Measurements from ENCODE around the gene ADAM10. TPM values are rescaled to one million over a fixed set of nuclear protein-coding genes. Genes with fewer than 3 reads are reported as not detected.

ADAM10 gene
- polyA plus RNA-seq, 3 donors, result 66.0 to 269 (median 149) TPM

DNA sequence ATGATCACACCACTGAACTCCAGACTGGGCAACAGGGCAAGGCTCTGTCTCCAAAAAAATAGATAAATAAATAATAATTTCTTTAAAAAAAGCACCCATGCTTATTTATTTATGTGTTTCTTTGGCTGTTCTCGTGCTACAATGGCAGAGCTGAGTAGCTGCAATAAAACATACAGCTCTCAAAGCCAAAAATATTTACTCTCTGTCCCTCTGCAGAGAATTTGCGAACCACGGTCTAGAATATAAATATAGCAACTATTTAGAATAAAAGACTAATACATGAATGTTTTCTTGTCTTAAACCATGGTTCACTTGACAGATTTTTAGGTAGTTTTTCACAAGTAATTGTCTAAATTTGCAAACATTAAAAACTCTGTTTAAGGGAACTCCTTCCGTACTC, 72.7 kb downstream of the ADAM10 start:
- peaks cover 24% of the 10 kb centered on the region for H3K79me2 ChIP-seq (ENCODE audit: insufficient read depth, low read length)

DNA sequence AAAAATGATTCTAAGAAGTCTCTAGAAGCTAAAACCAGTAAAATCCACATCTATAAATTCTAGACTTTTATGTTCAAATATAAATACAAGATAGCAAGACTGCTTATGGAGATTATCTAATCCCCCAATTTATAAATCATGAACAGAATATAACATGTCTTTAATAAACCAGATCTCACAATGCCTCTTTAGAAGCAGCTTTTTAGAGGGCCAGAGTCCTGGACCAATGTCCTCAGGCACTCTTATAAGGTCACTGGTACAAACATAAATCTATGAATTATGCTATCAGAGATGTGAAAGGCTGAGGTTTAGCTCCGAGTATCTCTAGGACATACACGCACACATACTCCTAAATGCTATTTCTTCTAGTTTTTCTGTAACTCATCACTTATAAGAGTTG, 78.3 kb downstream of the ADAM10 start:
- peaks cover 24 to 39% of the 10 kb centered on the region in 2 donors for H3K36me3 Mint-ChIP-seq
- H3K27me3 ChIP-seq (ENCODE audit: control insufficient read depth in 2 of 2, insufficient read depth in 2 of 2, low read length in 2 of 2), result no peaks in the 10 kb centered on the region
- peaks cover 14 to 54% of the 10 kb centered on the region in 2 donors for H3K36me3 ChIP-seq (replicated peaks in 1 of 2; ENCODE audit: control insufficient read depth in 1 of 2, insufficient read depth in 2 of 2, low read length in 2 of 2)
- H3K27ac Mint-ChIP-seq, result no peak overlapping the region
- peaks cover 6% of the 10 kb centered on the region for H3K4me1 Mint-ChIP-seq
- H3K9me3 Mint-ChIP-seq, result no peaks in the 10 kb centered on the region
- H3K4me3 ChIP-seq (replicated peaks in 1 of 3; ENCODE audit: low read depth in 2 of 3, low read length in 3 of 3), result no peak overlapping the region
- no peaks in the 10 kb centered on the region for H3K27me3 Mint-ChIP-seq (ENCODE audit: low read depth in 3 of 3)
- H3K79me2 ChIP-seq (ENCODE audit: insufficient read depth, low read length), result peaks cover 3% of the 10 kb centered on the region
- H3K9ac ChIP-seq (ENCODE audit: insufficient read depth, low read length, poor library complexity, severe bottlenecking), result no peak overlapping the region
- H3K27ac ChIP-seq (ENCODE audit: low read depth in 1 of 2, low read length in 2 of 2), result no peak overlapping the region
- DNase-seq, result no peak
- H3K4me3 Mint-ChIP-seq, result no peak overlapping the region
- no peak overlapping the region for H3K4me2 ChIP-seq (replicated peaks; ENCODE audit: extremely low read depth, low read length, poor library complexity, severe bottlenecking)
- H3K9me3 ChIP-seq (replicated peaks in 1 of 2; ENCODE audit: control insufficient read depth in 1 of 2, insufficient read depth in 1 of 2, low read length in 2 of 2), result no peaks in the 10 kb centered on the region
- peaks cover 53% of the 10 kb centered on the region for H4K20me1 ChIP-seq (ENCODE audit: insufficient read depth, low read length)
- TF ChIP-seq, protein P1, sequence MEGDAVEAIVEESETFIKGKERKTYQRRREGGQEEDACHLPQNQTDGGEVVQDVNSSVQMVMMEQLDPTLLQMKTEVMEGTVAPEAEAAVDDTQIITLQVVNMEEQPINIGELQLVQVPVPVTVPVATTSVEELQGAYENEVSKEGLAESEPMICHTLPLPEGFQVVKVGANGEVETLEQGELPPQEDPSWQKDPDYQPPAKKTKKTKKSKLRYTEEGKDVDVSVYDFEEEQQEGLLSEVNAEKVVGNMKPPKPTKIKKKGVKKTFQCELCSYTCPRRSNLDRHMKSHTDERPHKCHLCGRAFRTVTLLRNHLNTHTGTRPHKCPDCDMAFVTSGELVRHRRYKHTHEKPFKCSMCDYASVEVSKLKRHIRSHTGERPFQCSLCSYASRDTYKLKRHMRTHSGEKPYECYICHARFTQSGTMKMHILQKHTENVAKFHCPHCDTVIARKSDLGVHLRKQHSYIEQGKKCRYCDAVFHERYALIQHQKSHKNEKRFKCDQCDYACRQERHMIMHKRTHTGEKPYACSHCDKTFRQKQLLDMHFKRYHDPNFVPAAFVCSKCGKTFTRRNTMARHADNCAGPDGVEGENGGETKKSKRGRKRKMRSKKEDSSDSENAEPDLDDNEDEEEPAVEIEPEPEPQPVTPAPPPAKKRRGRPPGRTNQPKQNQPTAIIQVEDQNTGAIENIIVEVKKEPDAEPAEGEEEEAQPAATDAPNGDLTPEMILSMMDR (IDR thresholded peaks at IDR 0.05), result no peak
- H3K4me1 ChIP-seq (ENCODE audit: control insufficient read depth in 1 of 2, insufficient read depth in 2 of 2, low read length in 2 of 2), result no peaks in the 10 kb centered on the region
- H2AFZ ChIP-seq (ENCODE audit: insufficient read depth, low read depth, low read length, poor library complexity, severe bottlenecking), result no peak overlapping the region
- intact Hi-C loops (cut with micrococcal nuclease), result no loop called here
- no CpG with 5 or more reads among the region's 2 CpGs for WGBS (ENCODE audit: insufficient coverage)

More for the DNA sequence above, 72.7 kb downstream of the ADAM10 start:
- intact Hi-C loops (cut with micrococcal nuclease), result no loop called here
- Histone ChIP-seq H3K36me3 (replicated peaks in 1 of 2; ENCODE audit: control insufficient read depth in 1 of 2, insufficient read depth in 2 of 2, low read length in 2 of 2) (peaks cover 30 to 77% of the 10 kb centered on the region in 2 donors), H3K27ac (ENCODE audit: low read depth in 1 of 2, low read length in 2 of 2) (no peak overlapping the region), H3K4me3 (replicated peaks in 1 of 3; ENCODE audit: low read depth in 2 of 3, low read length in 3 of 3) (no peak overlapping the region), H3K4me2 (replicated peaks; ENCODE audit: extremely low read depth, low read length, poor library complexity, severe bottlenecking) (no peak overlapping the region), H3K9ac (ENCODE audit: insufficient read depth, low read length, poor library complexity, severe bottlenecking) (no peak overlapping the region), H4K20me1 (ENCODE audit: insufficient read depth, low read length) (peaks cover 58% of the 10 kb centered on the region), H3K27me3 (ENCODE audit: control insufficient read depth in 2 of 2, insufficient read depth in 2 of 2, low read length in 2 of 2) (no peaks in the 10 kb centered on the region), H3K9me3 (replicated peaks in 1 of 2; ENCODE audit: control insufficient read depth in 1 of 2, insufficient read depth in 1 of 2, low read length in 2 of 2) (no peaks in the 10 kb centered on the region), H2AFZ (ENCODE audit: insufficient read depth, low read depth, low read length, poor library complexity, severe bottlenecking) (no peak overlapping the region), H3K4me1 (ENCODE audit: control insufficient read depth in 1 of 2, insufficient read depth in 2 of 2, low read length in 2 of 2) (no peaks in the 10 kb centered on the region)
- H3K4me1 Mint-ChIP-seq, result peaks cover 9% of the 10 kb centered on the region
- no peak overlapping the region for H3K4me3 Mint-ChIP-seq
- H3K36me3 Mint-ChIP-seq, result peaks cover 39 to 48% of the 10 kb centered on the region in 2 donors
- no peak overlapping the region for H3K27ac Mint-ChIP-seq
- TF ChIP-seq, protein P1 (IDR thresholded peaks at IDR 0.05), result no peak
- H3K9me3 Mint-ChIP-seq, result no peaks in the 10 kb centered on the region
- no CpG with 5 or more reads among the region's 4 CpGs for WGBS (ENCODE audit: insufficient coverage)
- DNase-seq, result no peak
- no peaks in the 10 kb centered on the region for H3K27me3 Mint-ChIP-seq (ENCODE audit: low read depth in 3 of 3)
